ENCODE data around the gene PEAK1. TPM values are rescaled to one million over a fixed set of nuclear protein-coding genes. Genes with fewer than 3 reads are reported as not detected.
A peak's percentile ranks its signal among the peaks of the same experiment; 100 is the strongest.
"Not testable (repeated sequence)": the region's sequence is repeated elsewhere in the genome, so short reads cannot be mapped to it uniquely, and the experiment has no call there.

PEAK1 gene
- total and polyA plus RNA-seq, 2 donors (not counting 1 experiment from before 2014, with no cell fraction given), result 61.0 to 91.8 TPM

DNA sequence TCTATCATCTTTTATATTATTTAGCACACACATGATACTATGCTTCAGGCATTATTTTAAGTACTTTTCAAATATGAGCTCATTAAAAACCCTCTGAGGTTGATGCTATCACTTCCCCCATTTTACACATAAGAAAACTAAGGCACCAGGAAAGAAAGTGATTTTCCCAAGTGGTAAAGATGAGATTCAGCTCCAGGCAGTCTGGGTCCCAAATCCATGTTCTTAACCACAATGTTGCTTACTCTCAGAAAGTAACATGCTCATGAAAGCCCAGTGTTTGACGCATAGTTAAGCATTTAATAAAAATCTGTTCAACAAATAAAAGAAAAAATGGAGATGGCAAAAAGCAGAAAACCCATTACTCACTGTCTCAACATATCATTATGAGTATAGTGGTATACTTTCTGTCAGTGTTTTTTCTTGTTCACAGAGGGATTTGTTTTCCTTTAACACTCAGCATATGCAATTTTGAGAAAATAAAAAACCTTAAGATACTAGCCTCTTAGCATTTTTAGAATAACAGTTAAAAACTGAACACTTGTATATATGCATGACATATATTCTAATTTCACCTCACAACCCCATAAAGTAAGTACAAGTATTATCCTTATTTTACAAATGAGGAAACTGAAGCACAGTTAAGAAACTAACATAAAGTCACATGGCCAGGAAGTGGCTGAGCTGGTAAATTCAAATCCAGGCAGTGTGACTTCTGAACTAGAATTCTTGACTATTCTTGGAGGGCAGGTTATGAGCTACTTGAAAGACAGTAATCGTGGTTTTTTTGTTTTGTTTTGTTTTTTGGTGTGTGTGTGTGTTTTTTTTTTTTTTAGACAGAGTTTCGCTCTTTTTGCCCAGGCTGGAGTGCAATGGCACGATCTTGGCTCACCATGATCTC lies 10.4 kb downstream of the PEAK1 start:
- Histone ChIP-seq H3K9me3 (ENCODE audit: control insufficient read depth, insufficient read depth, low read depth, low read length) (no peaks in the 10 kb centered on the region), H3K4me1 (ENCODE audit: control insufficient read depth, extremely low read depth, insufficient read depth, low read length) (peaks cover 2% of the 10 kb centered on the region), H3K27me3 (ENCODE audit: control insufficient read depth, insufficient read depth, low read length) (no peaks in the 10 kb centered on the region), H4K20me1 (ENCODE audit: control insufficient read depth, extremely low read depth, insufficient read depth, low read length) (peaks cover 5% of the 10 kb centered on the region), H3K27ac (ENCODE audit: insufficient read depth, low read length) (no peak overlapping the region), H3K4me3 (replicated peaks in 1 of 4; ENCODE audit: control extremely low read depth in 1 of 4, insufficient read depth in 1 of 4, low read depth in 3 of 4, low read length in 4 of 4) (no peak overlapping the region), H3K9ac (ENCODE audit: insufficient read depth, low read length) (no peak overlapping the region), H3K36me3 (ENCODE audit: control insufficient read depth, insufficient read depth, low read length) (no peaks in the 10 kb centered on the region), H3K79me2 (ENCODE audit: control insufficient read depth, insufficient read depth, low read length) (peaks cover 95% of the 10 kb centered on the region), H2AFZ (ENCODE audit: low read length) (no peak overlapping the region), H3K4me2 (ENCODE audit: extremely low read depth, insufficient read depth, low read length) (no peak overlapping the region)
- peak in 1 of 2 donors; percentile 9 for DNase-seq (ENCODE audit: low read depth in 2 of 2)
- TF ChIP-seq, protein P1, sequence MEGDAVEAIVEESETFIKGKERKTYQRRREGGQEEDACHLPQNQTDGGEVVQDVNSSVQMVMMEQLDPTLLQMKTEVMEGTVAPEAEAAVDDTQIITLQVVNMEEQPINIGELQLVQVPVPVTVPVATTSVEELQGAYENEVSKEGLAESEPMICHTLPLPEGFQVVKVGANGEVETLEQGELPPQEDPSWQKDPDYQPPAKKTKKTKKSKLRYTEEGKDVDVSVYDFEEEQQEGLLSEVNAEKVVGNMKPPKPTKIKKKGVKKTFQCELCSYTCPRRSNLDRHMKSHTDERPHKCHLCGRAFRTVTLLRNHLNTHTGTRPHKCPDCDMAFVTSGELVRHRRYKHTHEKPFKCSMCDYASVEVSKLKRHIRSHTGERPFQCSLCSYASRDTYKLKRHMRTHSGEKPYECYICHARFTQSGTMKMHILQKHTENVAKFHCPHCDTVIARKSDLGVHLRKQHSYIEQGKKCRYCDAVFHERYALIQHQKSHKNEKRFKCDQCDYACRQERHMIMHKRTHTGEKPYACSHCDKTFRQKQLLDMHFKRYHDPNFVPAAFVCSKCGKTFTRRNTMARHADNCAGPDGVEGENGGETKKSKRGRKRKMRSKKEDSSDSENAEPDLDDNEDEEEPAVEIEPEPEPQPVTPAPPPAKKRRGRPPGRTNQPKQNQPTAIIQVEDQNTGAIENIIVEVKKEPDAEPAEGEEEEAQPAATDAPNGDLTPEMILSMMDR (conservative IDR thresholded peaks at IDR 0.05 in 1 of 2, IDR thresholded peaks at IDR 0.05 in 1 of 2; ENCODE audit: low read depth in 1 of 2, low read length in 2 of 2), result no peak
- no peak for TF ChIP-seq EZH2 (IDR thresholded peaks at IDR 0.05; ENCODE audit: low read length, missing control alignments)

DNA sequence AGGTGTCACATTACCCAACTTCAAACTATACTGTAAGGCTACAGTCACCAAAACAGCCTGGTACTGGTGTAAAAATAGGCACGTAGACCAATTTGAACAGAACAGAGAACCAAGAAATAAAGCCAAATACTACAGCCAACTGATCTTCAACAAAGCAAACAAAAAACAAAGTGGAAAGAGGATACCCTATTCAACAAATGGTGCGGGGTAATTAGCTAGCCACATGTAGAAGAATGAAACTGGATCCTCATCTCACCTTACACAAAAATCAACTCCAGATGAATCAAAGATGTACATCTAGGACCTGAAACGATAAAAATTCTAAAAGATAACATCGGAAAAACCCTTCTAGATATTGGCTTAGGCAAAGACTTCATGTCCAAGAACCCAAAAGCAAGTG lies 13.1 kb downstream of the PEAK1 start:
- Histone ChIP-seq H4K20me1 (ENCODE audit: control insufficient read depth, extremely low read depth, insufficient read depth, low read length) (peaks cover 5% of the 10 kb centered on the region), H3K4me2 (ENCODE audit: extremely low read depth, insufficient read depth, low read length) (no peak overlapping the region), H2AFZ (ENCODE audit: low read length) (no peak overlapping the region), H3K36me3 (ENCODE audit: control insufficient read depth, insufficient read depth, low read length) (no peaks in the 10 kb centered on the region), H3K4me1 (ENCODE audit: control insufficient read depth, extremely low read depth, insufficient read depth, low read length) (no peaks in the 10 kb centered on the region), H3K79me2 (ENCODE audit: control insufficient read depth, insufficient read depth, low read length) (peaks cover 89% of the 10 kb centered on the region), H3K4me3 (replicated peaks in 1 of 4; ENCODE audit: control extremely low read depth in 1 of 4, insufficient read depth in 1 of 4, low read depth in 3 of 4, low read length in 4 of 4) (no peak overlapping the region), H3K9me3 (ENCODE audit: control insufficient read depth, insufficient read depth, low read depth, low read length) (no peaks in the 10 kb centered on the region), H3K9ac (ENCODE audit: insufficient read depth, low read length) (no peak overlapping the region), H3K27ac (ENCODE audit: insufficient read depth, low read length) (no peak overlapping the region), H3K27me3 (ENCODE audit: control insufficient read depth, insufficient read depth, low read length) (no peaks in the 10 kb centered on the region)
- no peak for DNase-seq (ENCODE audit: low read depth in 2 of 2)
- TF ChIP-seq, protein P1 (conservative IDR thresholded peaks at IDR 0.05 in 1 of 2, IDR thresholded peaks at IDR 0.05 in 1 of 2; ENCODE audit: low read depth in 1 of 2, low read length in 2 of 2), result no peak
- TF ChIP-seq EZH2 (IDR thresholded peaks at IDR 0.05; ENCODE audit: low read length, missing control alignments), result no peak

DNA sequence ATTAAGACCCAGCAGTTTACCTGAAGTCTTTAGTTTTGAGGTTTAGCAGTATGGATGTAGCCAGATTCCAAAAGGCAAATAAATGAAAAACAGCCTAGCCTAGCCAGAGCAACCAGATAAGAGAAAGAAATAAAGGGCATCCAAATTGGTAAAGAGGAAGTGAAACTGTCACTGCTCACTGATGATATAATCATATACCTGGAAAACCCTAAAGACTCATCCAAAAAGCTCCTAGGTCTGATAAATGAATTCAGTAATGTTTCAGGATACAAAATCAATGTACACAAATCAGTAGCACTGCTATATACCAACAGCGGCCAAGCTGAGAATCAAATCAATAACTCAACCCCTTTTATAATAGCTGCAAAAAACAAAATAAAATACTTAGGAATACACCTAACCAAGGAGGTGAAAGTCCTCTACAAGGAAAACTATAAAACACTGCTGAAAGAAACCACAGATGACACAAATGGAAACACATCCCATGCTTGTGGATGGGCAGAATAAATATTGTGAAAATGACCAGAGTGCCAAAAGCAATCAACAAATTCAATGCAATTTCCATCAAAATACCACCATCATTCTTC lies 13.6 kb downstream of the PEAK1 start:
- H3K9me3 ChIP-seq (ENCODE audit: control insufficient read depth, insufficient read depth, low read depth, low read length); DNase-seq (ENCODE audit: low read depth in 2 of 2); H2AFZ ChIP-seq (ENCODE audit: low read length); H4K20me1 ChIP-seq (ENCODE audit: control insufficient read depth, extremely low read depth, insufficient read depth, low read length); H3K27me3 ChIP-seq (ENCODE audit: control insufficient read depth, insufficient read depth, low read length); H3K4me3 ChIP-seq (replicated peaks in 1 of 4; ENCODE audit: control extremely low read depth in 1 of 4, insufficient read depth in 1 of 4, low read depth in 3 of 4, low read length in 4 of 4); H3K27ac ChIP-seq (ENCODE audit: insufficient read depth, low read length); H3K4me2 ChIP-seq (ENCODE audit: extremely low read depth, insufficient read depth, low read length); H3K4me1 ChIP-seq (ENCODE audit: control insufficient read depth, extremely low read depth, insufficient read depth, low read length); H3K36me3 ChIP-seq (ENCODE audit: control insufficient read depth, insufficient read depth, low read length); H3K9ac ChIP-seq (ENCODE audit: insufficient read depth, low read length): not testable (repeated sequence)
- H3K79me2 ChIP-seq (ENCODE audit: control insufficient read depth, insufficient read depth, low read length), result peaks cover 89% of the 10 kb centered on the region

Data from fibroblast of lung (primary cell).